ENCODE measurements around the gene SIGLEC15. TPM values are rescaled to one million over a fixed set of nuclear protein-coding genes. Genes with fewer than 3 reads are reported as not detected.

The SIGLEC15 gene
- total RNA-seq, 1 experiment from 2014 or later: not detected

- Histone ChIP-seq H3K27me3 (ENCODE audit: insufficient read depth, low read length) (no peaks in the 10 kb centered on the region), H4K20me1 (ENCODE audit: insufficient read depth) (no peaks in the 10 kb centered on the region), H3K9me2 (ENCODE audit: insufficient read depth) (no peaks in the 10 kb centered on the region), H3K4me2 (ENCODE audit: low read length) (no peak overlapping the region), H2AFZ (ENCODE audit: low read depth, low read length, poor library complexity, severe bottlenecking) (no peak overlapping the region), H3K36me3 (ENCODE audit: control insufficient read depth in 1 of 2, insufficient read depth in 2 of 2, low read length in 2 of 2) (peaks cover 0 to 2% of the 10 kb centered on the region in 2 experiments; a peak in 3 of 4 replicates), H3K27ac (ENCODE audit: low read depth, low read length) (no peak overlapping the region), H3K79me2 (ENCODE audit: insufficient read depth, low read length) (no peaks in the 10 kb centered on the region), H3K4me1 (ENCODE audit: control insufficient read depth in 1 of 2, insufficient read depth in 2 of 2, low read length in 2 of 2) (no peaks in the 10 kb centered on the region), H3K9me3 (ENCODE audit: control insufficient read depth in 1 of 2, insufficient read depth in 1 of 2, low read depth in 1 of 2, low read length in 2 of 2) (no peaks in the 10 kb centered on the region), H3K9ac (ENCODE audit: low read length) (no peak overlapping the region), H3K4me3 (replicated peaks in 1 of 2; ENCODE audit: low read depth in 1 of 2, low read length in 2 of 2) (no peak overlapping the region)
- ChIA-PET POLR2A (no interaction called here), CTCF (interaction anchor here (1.6 kb wide), 1 partner anchor 19 kb away, joined by 6 read pairs; no protein-coding TSS in a partner anchor), RAD21 (ENCODE audit: low non-redundant PET in 1 of 2, low total read pairs in 2 of 2, uncharacterized antibody in 2 of 2, unreplicated experiment in 2 of 2) (no interaction called here)
- ATAC-seq (no peak), DNase-seq (ENCODE audit: low read depth, low spot score) (no peak)
- intact Hi-C loops (cut with micrococcal nuclease): no loop called here
- no TSS peak for BruUV-seq (replicated peaks)
- TF ChIP-seq EZH2phosphoT487 (IDR thresholded peaks at IDR 0.05; ENCODE audit: borderline replicate concordance): no peak
- no peak for TF ChIP-seq MAX (IDR thresholded peaks at IDR 0.05)
Observed at GRCh38 chr18:45860971-45861370, 35.5 kb downstream of the SIGLEC15 start.

- Histone ChIP-seq H3K4me1 (ENCODE audit: control insufficient read depth in 1 of 2, insufficient read depth in 2 of 2, low read length in 2 of 2) (no peaks in the 10 kb centered on the region), H3K9me2 (ENCODE audit: insufficient read depth) (no peaks in the 10 kb centered on the region), H3K4me3 (replicated peaks in 1 of 2; ENCODE audit: low read depth in 1 of 2, low read length in 2 of 2) (no peak overlapping the region), H3K9me3 (ENCODE audit: control insufficient read depth in 1 of 2, insufficient read depth in 1 of 2, low read depth in 1 of 2, low read length in 2 of 2) (no peaks in the 10 kb centered on the region), H3K79me2 (ENCODE audit: insufficient read depth, low read length) (no peaks in the 10 kb centered on the region), H3K36me3 (ENCODE audit: control insufficient read depth in 1 of 2, insufficient read depth in 2 of 2, low read length in 2 of 2) (peaks cover 0 to 2% of the 10 kb centered on the region in 2 experiments; a peak in 2 of 4 replicates), H3K27ac (ENCODE audit: low read depth, low read length) (no peak overlapping the region), H4K20me1 (ENCODE audit: insufficient read depth) (no peaks in the 10 kb centered on the region), H3K27me3 (ENCODE audit: insufficient read depth, low read length) (no peaks in the 10 kb centered on the region), H3K9ac (ENCODE audit: low read length) (no peak overlapping the region), H2AFZ (ENCODE audit: low read depth, low read length, poor library complexity, severe bottlenecking) (no peak overlapping the region), H3K4me2 (ENCODE audit: low read length) (no peak overlapping the region)
- intact Hi-C loops (cut with micrococcal nuclease): no loop called here
- RAD21 ChIA-PET (ENCODE audit: low non-redundant PET in 1 of 2, low total read pairs in 2 of 2, uncharacterized antibody in 2 of 2, unreplicated experiment in 2 of 2): no interaction called here
- DNase-seq (ENCODE audit: low read depth, low spot score): no peak
- BruUV-seq (replicated peaks): no TSS peak
- ATAC-seq: no peak
- POLR2A ChIA-PET: no interaction called here
- no peak for TF ChIP-seq REST (IDR thresholded peaks at IDR 0.05; ENCODE audit: low read depth)
- no peak for TF ChIP-seq EZH2 (IDR thresholded peaks at IDR 0.05)
- TF ChIP-seq MAX (IDR thresholded peaks at IDR 0.05): no peak
- CTCF ChIA-PET: no interaction called here
Observed at GRCh38 chr18:45861926-45862325, 36.5 kb downstream of the SIGLEC15 start.
